ENCODE results near the gene ZBTB46.
A peak's percentile ranks its signal among the peaks of the same experiment; 100 is the strongest.

The ZBTB46 gene

DNA sequence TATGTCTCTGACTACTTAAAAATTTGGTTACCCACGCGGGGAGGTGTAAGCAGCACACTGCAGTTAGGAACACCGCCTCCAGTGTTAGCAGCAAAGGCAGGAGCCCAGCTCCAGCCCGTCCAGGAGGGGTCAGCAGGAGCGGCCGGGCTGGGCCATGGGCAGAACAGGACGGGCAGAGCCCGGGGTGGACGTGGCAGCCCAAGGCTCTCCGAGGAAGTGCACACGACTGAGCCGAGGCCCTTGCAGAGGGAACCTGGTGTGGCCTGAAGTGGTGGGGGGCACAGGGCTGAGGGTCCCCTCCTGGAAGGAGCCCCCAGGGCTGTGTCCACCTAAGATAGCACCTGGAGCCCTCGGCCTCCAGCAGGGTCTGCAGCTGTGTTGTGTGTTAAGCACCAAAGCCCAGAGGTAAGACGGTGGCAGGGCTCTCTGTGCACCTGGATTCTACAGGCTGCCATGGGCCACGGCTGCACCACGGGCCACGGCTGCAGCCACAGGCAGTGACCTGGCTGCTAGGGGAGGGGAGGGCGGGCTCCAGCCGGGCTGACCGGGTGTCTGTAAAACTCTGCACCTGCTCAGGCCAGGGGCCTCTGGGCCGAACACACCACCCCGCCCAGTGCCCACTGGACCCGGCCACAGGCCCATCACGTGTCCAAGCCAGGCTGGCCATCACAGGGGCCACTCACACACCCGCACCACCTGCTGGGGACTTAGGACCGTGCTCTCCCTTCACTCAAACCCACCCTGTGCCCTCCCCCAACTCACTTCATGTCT lies 84.9 kb downstream of the ZBTB46 start:
- TF ChIP-seq, protein P1, sequence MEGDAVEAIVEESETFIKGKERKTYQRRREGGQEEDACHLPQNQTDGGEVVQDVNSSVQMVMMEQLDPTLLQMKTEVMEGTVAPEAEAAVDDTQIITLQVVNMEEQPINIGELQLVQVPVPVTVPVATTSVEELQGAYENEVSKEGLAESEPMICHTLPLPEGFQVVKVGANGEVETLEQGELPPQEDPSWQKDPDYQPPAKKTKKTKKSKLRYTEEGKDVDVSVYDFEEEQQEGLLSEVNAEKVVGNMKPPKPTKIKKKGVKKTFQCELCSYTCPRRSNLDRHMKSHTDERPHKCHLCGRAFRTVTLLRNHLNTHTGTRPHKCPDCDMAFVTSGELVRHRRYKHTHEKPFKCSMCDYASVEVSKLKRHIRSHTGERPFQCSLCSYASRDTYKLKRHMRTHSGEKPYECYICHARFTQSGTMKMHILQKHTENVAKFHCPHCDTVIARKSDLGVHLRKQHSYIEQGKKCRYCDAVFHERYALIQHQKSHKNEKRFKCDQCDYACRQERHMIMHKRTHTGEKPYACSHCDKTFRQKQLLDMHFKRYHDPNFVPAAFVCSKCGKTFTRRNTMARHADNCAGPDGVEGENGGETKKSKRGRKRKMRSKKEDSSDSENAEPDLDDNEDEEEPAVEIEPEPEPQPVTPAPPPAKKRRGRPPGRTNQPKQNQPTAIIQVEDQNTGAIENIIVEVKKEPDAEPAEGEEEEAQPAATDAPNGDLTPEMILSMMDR (IDR thresholded peaks at IDR 0.05; ENCODE audit: insufficient read depth, missing control alignments), result no peak
- no peak for DNase-seq (ENCODE audit: insufficient read length, low spot score)
- FAIRE-seq, result no peak

DNA sequence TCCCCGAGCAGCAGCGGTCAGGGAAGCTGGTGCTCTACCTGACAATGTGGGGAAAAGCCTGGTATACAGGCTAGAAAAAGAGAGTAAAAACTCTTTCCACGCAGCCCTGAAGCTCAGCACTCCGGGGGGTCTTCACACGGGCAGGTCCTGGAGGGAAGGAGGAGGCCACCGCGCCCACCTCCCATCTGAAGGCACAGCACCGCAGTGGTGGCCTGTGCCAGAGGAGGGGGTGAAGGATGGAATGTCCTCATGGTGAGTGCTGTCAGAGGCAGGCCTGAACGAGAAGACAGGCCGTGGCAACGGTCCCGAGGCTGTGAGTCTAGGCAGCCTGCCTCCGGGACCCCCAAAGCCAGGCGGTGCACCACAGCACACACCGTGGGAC lies 85.6 kb downstream of the ZBTB46 start:
- FAIRE-seq, result no peak
- peak; percentile 18 for DNase-seq (ENCODE audit: insufficient read length, low spot score)
- TF ChIP-seq, protein P1 (IDR thresholded peaks at IDR 0.05; ENCODE audit: insufficient read depth, missing control alignments), result no peak

DNA sequence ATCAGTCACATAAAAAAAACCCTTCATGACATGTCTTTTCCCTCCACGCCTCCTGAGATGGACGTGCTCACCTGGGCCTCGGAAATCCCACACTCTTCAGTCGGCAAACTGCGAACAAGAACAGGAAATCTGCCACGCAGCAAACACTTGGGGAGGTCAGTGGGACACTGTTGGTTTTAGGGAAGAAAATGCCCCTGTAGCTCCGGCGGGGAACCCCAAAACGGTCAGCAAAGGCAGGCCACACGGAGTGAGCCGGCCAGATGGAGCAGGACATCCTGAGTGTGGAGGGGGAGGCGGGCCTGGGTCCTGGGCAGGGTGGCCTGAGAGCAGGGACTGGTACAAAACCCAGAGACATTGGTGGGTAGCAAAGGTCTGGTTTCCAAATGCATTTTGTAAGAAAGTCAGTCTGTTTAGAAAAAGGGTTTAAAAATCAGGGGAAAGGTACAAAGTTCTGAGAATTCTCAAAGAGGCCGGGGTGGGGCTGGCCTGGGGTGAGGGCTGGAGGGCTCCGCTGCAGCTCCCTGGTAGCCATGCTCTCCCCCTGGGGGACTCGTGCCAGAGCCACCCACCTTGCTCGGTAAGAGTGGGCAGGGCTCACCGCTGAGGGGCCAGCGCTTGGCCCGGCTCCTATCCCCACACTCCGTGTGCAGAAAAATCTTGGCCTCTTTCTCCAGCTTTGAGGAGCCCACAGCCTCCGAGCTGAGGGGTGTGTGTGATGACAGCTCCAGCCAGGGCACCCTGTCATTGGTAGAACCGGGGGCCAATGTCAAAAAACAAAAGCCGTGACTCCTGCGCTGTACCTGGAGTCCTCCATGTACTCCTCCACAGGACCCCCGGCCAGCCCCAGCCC lies 86.3 kb downstream of the ZBTB46 start:
- FAIRE-seq, result no peak
- DNase-seq (ENCODE audit: insufficient read length, low spot score), result peak; percentile 7
- TF ChIP-seq, protein P1 (IDR thresholded peaks at IDR 0.05; ENCODE audit: insufficient read depth, missing control alignments), result no peak

DNA sequence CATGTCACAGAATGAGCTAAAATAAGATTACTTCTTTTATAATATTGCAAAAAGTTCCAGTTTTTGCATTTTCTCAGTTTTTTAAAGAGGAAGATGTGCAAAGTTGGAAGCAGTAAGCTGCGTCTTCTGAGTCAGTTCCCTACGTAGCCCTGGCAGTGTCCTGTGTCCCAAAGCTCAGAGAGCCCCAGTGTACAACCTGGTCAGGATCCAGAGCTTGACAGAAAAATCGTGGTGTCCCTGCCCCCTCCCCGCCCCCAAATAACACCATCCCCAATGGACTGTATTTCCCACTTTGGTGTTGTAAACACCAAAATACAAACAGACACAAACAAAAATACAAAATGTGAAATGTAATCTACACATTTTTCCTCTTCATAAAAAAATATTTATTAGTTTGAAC lies 86.9 kb downstream of the ZBTB46 start:
- TF ChIP-seq, protein P1 (IDR thresholded peaks at IDR 0.05; ENCODE audit: insufficient read depth, missing control alignments), result no peak
- FAIRE-seq (no peak), DNase-seq (ENCODE audit: insufficient read length, low spot score) (no peak)

DNA sequence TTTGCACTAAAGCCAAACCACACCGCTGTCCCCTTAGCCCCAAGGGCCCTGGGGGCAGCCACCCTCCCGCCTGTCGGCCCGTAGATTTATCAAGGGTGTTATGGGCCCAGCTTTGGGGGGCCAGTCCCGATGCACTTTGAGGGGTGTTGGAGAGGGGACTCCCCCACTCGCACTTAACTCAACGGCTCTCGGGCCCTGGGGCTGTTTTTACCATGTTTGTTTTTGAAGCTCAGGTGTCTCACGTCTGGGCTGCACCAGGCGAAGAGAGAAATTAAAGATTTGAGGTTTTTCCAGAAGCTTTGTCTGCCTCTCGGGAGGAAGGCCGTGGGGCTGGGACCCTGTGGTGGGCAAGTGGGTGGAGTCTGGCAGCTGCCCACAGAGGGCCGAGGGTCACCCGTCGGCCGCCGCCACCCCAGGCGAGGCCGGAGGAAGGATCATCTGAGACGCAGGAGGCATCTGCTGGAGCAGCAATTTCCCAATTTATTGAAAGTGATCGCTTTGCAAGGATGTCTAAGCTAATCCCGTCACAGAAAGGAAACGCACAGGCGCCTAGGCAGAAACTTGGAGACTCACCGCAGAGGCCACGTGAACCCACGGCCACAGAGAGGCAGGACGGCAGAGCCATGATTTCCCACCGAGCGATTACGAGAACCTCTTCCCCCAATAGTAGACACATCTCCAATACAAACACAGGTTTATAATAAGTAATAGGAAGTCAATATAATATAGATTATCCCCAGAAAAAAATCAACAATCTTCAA lies 87.7 kb downstream of the ZBTB46 start:
- TF ChIP-seq, protein P1 (IDR thresholded peaks at IDR 0.05; ENCODE audit: insufficient read depth, missing control alignments), result no peak
- DNase-seq (ENCODE audit: insufficient read length, low spot score) (no peak), FAIRE-seq (no peak)

DNA sequence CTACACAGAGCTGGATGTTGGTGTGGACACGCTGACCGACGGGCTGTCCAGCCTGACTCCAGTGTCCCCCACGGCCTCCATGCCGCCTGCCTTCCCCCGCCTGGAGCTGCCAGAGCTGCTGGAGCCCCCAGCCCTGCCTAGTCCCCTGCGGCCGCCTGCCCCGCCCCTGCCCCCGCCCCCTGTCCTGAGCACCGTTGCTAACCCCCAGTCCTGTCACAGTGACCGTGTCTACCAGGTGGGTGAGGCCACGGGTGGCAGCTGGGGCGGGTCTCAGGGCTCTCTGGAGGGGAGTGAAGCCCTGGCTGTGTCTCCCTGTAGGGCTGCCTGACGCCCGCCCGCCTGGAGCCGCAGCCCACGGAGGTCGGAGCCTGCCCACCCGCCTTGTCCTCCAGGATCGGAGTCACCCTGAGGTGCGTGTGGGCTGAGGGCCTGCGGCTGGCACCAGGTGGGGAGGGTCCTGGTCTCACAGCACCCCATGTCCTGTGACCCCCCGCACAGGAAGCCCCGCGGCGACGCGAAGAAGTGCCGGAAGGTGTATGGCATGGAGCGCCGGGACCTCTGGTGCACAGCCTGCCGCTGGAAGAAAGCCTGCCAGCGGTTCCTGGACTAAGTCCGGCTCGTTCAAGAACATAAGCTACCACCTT lies 88.6 kb downstream of the ZBTB46 start:
- FAIRE-seq (no peak), DNase-seq (ENCODE audit: insufficient read length, low spot score) (no peak)
- TF ChIP-seq, protein P1 (IDR thresholded peaks at IDR 0.05; ENCODE audit: insufficient read depth, missing control alignments), result no peak
